HCT116 (cell line): ENCODE data around the gene HIVEP3. TPM values are rescaled to one million over a fixed set of nuclear protein-coding genes. Genes with fewer than 3 reads are reported as not detected.

Experiments used
- ATAC-seq: fragments of 200-7000 bp; cut with Tn5 transposase; 2 replicates; pipeline ENCODE4 v1.9.1; 2020; ENCODE audit warnings: mild to moderate bottlenecking, moderate library complexity
- BruUV-seq: library from RNA; stranded (reverse); fragments of 400-500 nt; replicated peaks from 2 replicates; lab custom pipeline; 2021; lab: Mats Ljungman, UMichigan
- CTCF ChIA-PET: fragments of 300-600 bp; sonication (Branson Sonifier 250); formaldehyde crosslinking; loops from one replicate; lab custom pipeline; 2021; ENCODE audit warnings: antibody characterized with exemption; lab: Charles Lee
- POLR2A ChIA-PET: fragments of 300-600, 350-600 bp; sonication (Branson Sonifier 250); formaldehyde crosslinking; loops from one replicate; lab custom pipeline; 2021; ENCODE audit warnings: antibody characterized with exemption; lab: Charles Lee
- RAD21 ChIA-PET, 2 experiments: fragments of 300-600 bp; sonication (Branson Sonifier 250); formaldehyde crosslinking; loops; one replicate each; lab custom pipeline; 2023; ENCODE audit warnings: low total read pairs in 2 of 2; ENCODE audit not compliant: uncharacterized antibody in 2 of 2, unreplicated experiment in 2 of 2, low non-redundant PET in 1 of 2; lab: Charles Lee
- DNase-seq: peaks from one replicate; pipeline ENCODE4 v3.0.0-alpha.2; 2010; ENCODE audit warnings: low read depth, low spot score
- H2AFZ ChIP-seq: fragments of 200-600 bp; shearing (Covaris generic), sonication (generic); 2 replicates; pipeline ENCODE4 v1.6.1; 2017; ENCODE audit warnings: low read depth, mixed run types, mixed read lengths, antibody characterized with exemption, low read length; ENCODE audit not compliant: poor library complexity, severe bottlenecking
- H3K27ac ChIP-seq: 2 replicates; pipeline ENCODE4 v1.5.1; 2012; ENCODE audit warnings: low read depth, low read length
- H3K27me3 ChIP-seq: fragments of 200-600 bp; sonication (generic); 2 replicates; pipeline ENCODE4 v1.6.1; 2016; ENCODE audit warnings: mixed run types, low read length, mixed read lengths; ENCODE audit not compliant: insufficient read depth
- H3K36me3 ChIP-seq, 2 experiments: fragments of 200-500 bp in 1 of 2; fragments of 200-600 bp in 1 of 2; sonication (Bioruptor generic) in 1 of 2; sonication (generic) in 1 of 2; 2 replicates each; pipeline versions ENCODE4 v1.5.1 to v1.6.1; 2014 to 2016; ENCODE audit warnings: low read length in 2 of 2, inconsistent platforms in 1 of 2, mixed read lengths in 1 of 2, mixed run types in 1 of 2; ENCODE audit not compliant: insufficient read depth in 2 of 2, control insufficient read depth in 1 of 2
- H3K4me1 ChIP-seq, 2 experiments: fragments of 200-600 bp in 1 of 2; sonication (generic) in 1 of 2; 2 replicates each; pipeline versions ENCODE4 v1.5.1 to v1.6.1; 2012 to 2017; ENCODE audit warnings: low read length in 2 of 2, inconsistent platforms in 1 of 2, mild to moderate bottlenecking in 1 of 2, mixed read lengths in 1 of 2, mixed run types in 1 of 2, moderate library complexity in 1 of 2; ENCODE audit not compliant: insufficient read depth in 2 of 2, control insufficient read depth in 1 of 2
- H3K4me2 ChIP-seq: fragments of 200-600 bp; sonication (generic); 2 replicates; pipeline ENCODE4 v1.6.1; 2017; ENCODE audit warnings: mixed run types, low read length, mixed read lengths
- H3K4me3 ChIP-seq, 2 experiments: fragments of 200-600 bp in 1 of 2; sonication (generic) in 1 of 2; replicated peaks in 1 of 2; 2 replicates each; pipeline ENCODE4 v1.5.1; 2011 to 2016; ENCODE audit warnings: low read length in 2 of 2, control low read depth in 1 of 2, low read depth in 1 of 2, mild to moderate bottlenecking in 1 of 2, mixed read lengths in 1 of 2, mixed run types in 1 of 2
- H3K79me2 ChIP-seq: fragments of 200-600 bp; sonication (generic); 2 replicates; pipeline ENCODE4 v1.6.1; 2017; ENCODE audit warnings: mild to moderate bottlenecking, mixed run types, low read length, moderate library complexity, mixed read lengths; ENCODE audit not compliant: insufficient read depth
- H3K9ac ChIP-seq: fragments of 200-600 bp; sonication (generic); 2 replicates; pipeline ENCODE4 v1.6.1; 2016; ENCODE audit warnings: low read length, mixed read lengths
- H3K9me2 ChIP-seq: fragments of 200-600 bp; sonication (generic), shearing (Covaris generic); 2 replicates; pipeline ENCODE4 v1.6.1; 2017; ENCODE audit warnings: mixed run types, mild to moderate bottlenecking, moderate library complexity; ENCODE audit not compliant: insufficient read depth
- H3K9me3 ChIP-seq, 2 experiments: fragments of 200-500 bp in 1 of 2; fragments of 200-600 bp in 1 of 2; sonication (Bioruptor generic) in 1 of 2; sonication (generic) in 1 of 2; 2 replicates each; pipeline ENCODE4 v1.6.1; 2014 to 2017; ENCODE audit warnings: low read length in 2 of 2, mixed read lengths in 2 of 2, inconsistent platforms in 1 of 2, low read depth in 1 of 2, mild to moderate bottlenecking in 1 of 2, mixed run types in 1 of 2, moderate library complexity in 1 of 2; ENCODE audit not compliant: control insufficient read depth in 1 of 2, insufficient read depth in 1 of 2
- H4K20me1 ChIP-seq: fragments of 200-600 bp; sonication (generic), shearing (Covaris generic); 2 replicates; pipeline ENCODE4 v1.6.1; 2017; ENCODE audit warnings: mixed run types, mild to moderate bottlenecking, moderate library complexity; ENCODE audit not compliant: insufficient read depth
- CBX3 ChIP-seq: IDR thresholded peaks from 2 replicates; pipeline ENCODE4 v1.6.1; 2012; ENCODE audit warnings: low read depth
- CEBPB ChIP-seq: IDR thresholded peaks from 2 replicates; pipeline ENCODE4 v1.6.1; 2012; ENCODE audit warnings: low read depth
- EGR1 ChIP-seq: IDR thresholded peaks from 2 replicates; pipeline ENCODE4 v1.6.1; 2012; ENCODE audit warnings: low read depth
- ELF1 ChIP-seq: IDR thresholded peaks from 2 replicates; pipeline ENCODE4 v1.6.1; 2012; ENCODE audit warnings: low read depth, borderline replicate concordance
- EZH2 ChIP-seq: fragments of 200-600 bp; sonication (generic); IDR thresholded peaks from 2 replicates; pipeline ENCODE4 v1.6.1; 2017; ENCODE audit warnings: antibody characterized with exemption, mixed run types
- EZH2phosphoT487 ChIP-seq: fragments of 200-600 bp; IDR thresholded peaks from 2 replicates; pipeline ENCODE4 v1.6.1; 2018; ENCODE audit warnings: antibody characterized with exemption, borderline replicate concordance
- FOSL1 ChIP-seq: IDR thresholded peaks from 2 replicates; pipeline ENCODE4 v1.6.1; 2012; ENCODE audit warnings: low read depth
- JUND ChIP-seq: IDR thresholded peaks from 2 replicates; pipeline ENCODE4 v1.6.1; 2012
- POLR2AphosphoS5 ChIP-seq: IDR thresholded peaks from 2 replicates; pipeline ENCODE4 v1.6.1; 2011; ENCODE audit warnings: mild to moderate bottlenecking, low read depth, low read length, moderate library complexity
- RAD21 ChIP-seq: IDR thresholded peaks from 2 replicates; pipeline ENCODE4 v1.6.1; 2012; ENCODE audit warnings: low read depth, mild to moderate bottlenecking
- REST ChIP-seq: IDR thresholded peaks from 2 replicates; pipeline ENCODE4 v1.6.1; 2012; ENCODE audit warnings: low read depth
- SIN3A ChIP-seq: IDR thresholded peaks from 2 replicates; pipeline ENCODE4 v1.6.1; 2012; ENCODE audit warnings: low read depth
- SP1 ChIP-seq: IDR thresholded peaks from 2 replicates; pipeline ENCODE4 v1.6.1; 2012; ENCODE audit warnings: low read depth
- SRF ChIP-seq: IDR thresholded peaks from 2 replicates; pipeline ENCODE4 v1.6.1; 2012; ENCODE audit warnings: low read depth
- TCF7L2 ChIP-seq: IDR thresholded peaks from 2 replicates; pipeline ENCODE4 v1.7.0; 2011; ENCODE audit warnings: borderline replicate concordance, inconsistent platforms; ENCODE audit not compliant: insufficient read depth, insufficient read length; ENCODE audit errors: extremely low read depth
- YY1 ChIP-seq: IDR thresholded peaks from 2 replicates; pipeline ENCODE4 v1.6.1; 2011; ENCODE audit warnings: low read length, low read depth, moderate library complexity, mild to moderate bottlenecking; ENCODE audit not compliant: insufficient replicate concordance; ENCODE audit errors: extremely low read depth
- ZBTB33 ChIP-seq: IDR thresholded peaks from 2 replicates; pipeline ENCODE4 v1.6.1; 2011; ENCODE audit warnings: mild to moderate bottlenecking, low read length, moderate library complexity; ENCODE audit not compliant: insufficient replicate concordance; ENCODE audit errors: extremely low read depth
- ZFX ChIP-seq: fragments of 450-650 bp; IDR thresholded peaks from 2 replicates; pipeline ENCODE4 v1.6.1; 2017
- ZNF274 ChIP-seq: fragments of 200-500 bp; sonication (Bioruptor generic); IDR thresholded peaks from 2 replicates; pipeline ENCODE4 v1.6.1; 2014; ENCODE audit warnings: mild to moderate bottlenecking, low read depth, low read length, inconsistent platforms
- intact Hi-C: fragments of 100-400 bp; cut with micrococcal nuclease; formaldehyde crosslinking; loops from 2 replicates; pipeline ENCODE4 v1.10.0; 2022
- total RNA-seq: library from RNA; stranded (reverse); gene quantifications from one replicate; pipeline ENCODE4 v1.2.1, GENCODE V29; 2021; ENCODE audit not compliant: unreplicated experiment

The HIVEP3 gene
- total RNA-seq, 1 experiment from 2014 or later: 7.1 TPM

GRCh38 chr1:41464885-41465284 is 453.8 kb downstream of the HIVEP3 start:
- DNase-seq: no peak

More at GRCh38 chr1:41464885-41465284, 453.8 kb downstream of the HIVEP3 start:
- H3K27me3 ChIP-seq: no peaks in the 10 kb centered on the region
- no peaks in the 10 kb centered on the region for H4K20me1 ChIP-seq
- no peak overlapping the region for H3K9ac ChIP-seq
- H3K36me3 ChIP-seq: no peaks in the 10 kb centered on the region
- no peak overlapping the region for H3K27ac ChIP-seq
- H3K4me3 ChIP-seq: no peak overlapping the region
- no TSS peak for BruUV-seq
- no peak overlapping the region for H2AFZ ChIP-seq
- no peak overlapping the region for H3K4me2 ChIP-seq
- TF ChIP-seq TCF7L2: no peak
- TF ChIP-seq ELF1: no peak
- TF ChIP-seq SRF: no peak
- no peak for TF ChIP-seq FOSL1
- TF ChIP-seq RAD21: no peak
- no peak for TF ChIP-seq ZNF274
- TF ChIP-seq SIN3A: no peak
- no peak for TF ChIP-seq CEBPB
- no peak for TF ChIP-seq JUND
- TF ChIP-seq CBX3: no peak
- TF ChIP-seq ZFX: no peak
- TF ChIP-seq POLR2AphosphoS5: no peak
- no peak for TF ChIP-seq EGR1
- TF ChIP-seq EZH2phosphoT487: no peak
- TF ChIP-seq YY1: no peak
- TF ChIP-seq SP1: no peak
- TF ChIP-seq ZBTB33: no peak
- TF ChIP-seq EZH2: no peak
- TF ChIP-seq REST: no peak
- no peaks in the 10 kb centered on the region for H3K9me3 ChIP-seq
- no peaks in the 10 kb centered on the region for H3K79me2 ChIP-seq
- CTCF ChIA-PET: no interaction called here
- H3K9me2 ChIP-seq: no peaks in the 10 kb centered on the region
- no peak for ATAC-seq
- RAD21 ChIA-PET: no interaction called here
- H3K4me1 ChIP-seq: peaks cover 0 to 6% of the 10 kb centered on the region in 2 experiments; a peak in 3 of 4 replicates
- POLR2A ChIA-PET: no interaction called here
- intact Hi-C loops: no loop called here
